SW 1271 (cell line): ENCODE data around the gene METTL8.
"Not testable (repeated sequence)": the region's sequence is repeated elsewhere in the genome, so short reads cannot be mapped to it uniquely, and the experiment has no call there.

Experiments
- DNase-seq, 2 experiments: peaks; one replicate each; lab custom pipeline; 2025; lab: John Stamatoyannopoulos, UW

METTL8 gene

DNA sequence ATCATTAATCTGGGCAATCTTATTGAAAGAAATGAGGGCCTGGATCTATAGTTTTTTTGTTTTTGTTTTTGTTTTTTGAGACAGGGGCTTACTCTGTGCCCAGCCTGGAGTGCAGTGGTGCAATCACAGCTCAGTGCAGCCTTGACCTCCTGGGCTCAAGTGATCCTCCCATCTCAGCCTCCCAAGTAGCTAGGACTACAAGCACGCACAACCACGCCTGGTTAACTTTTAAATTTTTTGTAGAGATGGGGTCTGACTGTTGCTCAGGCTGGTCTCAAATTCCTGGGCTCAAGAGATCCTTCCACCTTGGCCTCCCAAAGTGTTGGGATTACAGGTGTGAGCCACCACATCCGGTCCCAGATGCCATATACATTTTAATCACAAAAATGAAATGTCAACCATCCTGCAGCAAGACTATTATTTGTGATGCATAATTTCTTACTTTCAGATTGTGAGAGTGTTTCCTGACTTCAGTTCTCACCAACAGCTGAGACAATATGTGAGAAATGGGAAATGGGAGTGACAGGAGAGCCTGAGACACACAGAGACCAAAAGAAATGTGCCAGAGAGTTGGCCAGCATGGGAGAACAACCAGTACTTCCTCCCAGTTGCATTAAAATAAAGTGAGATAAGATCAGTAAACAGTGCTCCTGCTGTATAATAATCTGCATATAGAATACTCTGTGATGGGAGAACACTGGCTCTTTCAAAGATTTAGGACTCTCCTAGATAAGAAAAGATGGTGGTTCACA is 87.6 kb downstream of the METTL8 start:
- no peak for DNase-seq

DNA sequence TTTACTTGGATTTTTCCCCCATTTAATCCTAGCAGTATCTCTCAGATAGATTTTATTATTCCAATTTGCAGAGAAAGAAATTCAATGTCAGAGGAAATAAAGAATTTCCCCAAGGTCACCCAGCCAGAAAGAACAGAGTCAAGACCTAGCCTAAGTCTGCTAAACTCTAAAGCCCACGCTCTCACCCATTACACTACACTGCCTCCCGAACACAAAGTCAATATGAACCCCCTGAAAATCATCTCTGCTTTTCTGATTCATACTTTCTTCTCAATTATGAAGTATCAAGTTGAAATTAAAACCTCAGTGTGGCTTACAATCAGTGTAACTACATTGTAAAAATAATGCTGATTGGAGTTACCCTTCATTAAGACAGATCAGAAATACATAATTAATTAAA is 89.6 kb downstream of the METTL8 start:
- no peak for DNase-seq

DNA sequence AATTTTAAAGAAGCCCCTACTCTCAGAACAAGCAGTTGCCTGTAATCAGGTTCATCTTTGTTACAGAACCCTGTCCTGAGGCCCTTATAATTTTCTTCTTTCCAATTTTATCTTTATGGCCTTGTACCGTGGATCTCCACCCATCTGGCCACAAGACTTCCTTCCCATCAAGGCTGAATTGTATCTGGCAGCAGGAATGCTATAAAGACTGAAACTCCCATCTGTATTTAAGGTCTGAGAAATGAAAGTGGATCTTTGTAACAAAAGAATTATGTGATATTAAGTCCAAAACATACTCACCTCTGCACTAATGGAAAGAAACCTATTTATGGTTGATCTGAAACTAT is 91.8 kb downstream of the METTL8 start:
- no peak for DNase-seq

DNA sequence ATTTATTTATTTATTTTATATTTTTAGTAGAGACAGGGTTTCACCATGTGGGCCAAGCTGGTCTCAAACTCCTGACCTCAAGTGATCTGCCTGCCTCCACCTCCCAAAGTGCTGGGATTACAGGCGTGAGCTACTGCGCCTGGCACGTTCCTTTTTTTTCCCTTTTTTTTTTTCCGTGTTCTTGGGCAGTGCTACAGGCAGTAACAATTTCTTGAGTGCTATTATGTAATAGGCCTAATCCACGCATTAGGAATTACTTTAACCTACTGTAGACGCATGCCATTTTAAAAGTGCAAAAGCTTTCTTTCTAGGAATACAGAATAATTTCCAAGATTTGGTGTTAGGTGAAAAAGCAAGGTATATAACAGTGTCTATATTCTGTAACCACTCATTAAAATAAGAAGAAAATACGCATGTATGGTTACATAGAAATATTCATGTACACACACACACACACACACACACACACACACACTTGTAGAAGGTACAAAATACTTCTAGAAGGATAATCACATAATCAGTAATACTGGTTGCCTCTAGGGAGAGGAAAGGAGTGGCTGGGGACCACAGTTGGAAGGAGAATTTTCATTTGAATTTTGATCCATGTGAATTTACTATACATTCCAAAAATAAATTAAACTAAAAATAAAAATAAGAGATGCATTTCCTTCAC is 92.3 kb downstream of the METTL8 start:
- DNase-seq, result no peak

DNA sequence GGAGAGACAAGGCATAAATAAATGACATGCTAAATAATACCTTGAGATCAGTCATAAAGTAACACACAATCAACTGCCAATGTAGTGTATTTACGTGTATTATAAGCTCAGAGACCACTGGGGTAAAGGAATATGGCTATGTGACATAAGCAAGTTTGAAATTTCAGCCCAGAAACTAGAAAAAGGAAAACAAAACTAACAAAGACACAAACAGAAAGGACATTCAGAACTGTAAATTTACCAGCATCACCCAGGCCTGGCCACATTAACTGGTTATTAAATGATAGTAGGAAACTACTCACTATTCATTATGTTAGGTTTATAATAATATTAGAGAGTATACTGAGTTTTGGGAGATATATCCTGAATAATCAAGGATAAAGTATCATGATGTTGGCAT is 98.8 kb downstream of the METTL8 start:
- DNase-seq, result no peak

GRCh38 chr2:171334171-171334570 is 99.6 kb downstream of the METTL8 start:
- DNase-seq, result no peak

DNA sequence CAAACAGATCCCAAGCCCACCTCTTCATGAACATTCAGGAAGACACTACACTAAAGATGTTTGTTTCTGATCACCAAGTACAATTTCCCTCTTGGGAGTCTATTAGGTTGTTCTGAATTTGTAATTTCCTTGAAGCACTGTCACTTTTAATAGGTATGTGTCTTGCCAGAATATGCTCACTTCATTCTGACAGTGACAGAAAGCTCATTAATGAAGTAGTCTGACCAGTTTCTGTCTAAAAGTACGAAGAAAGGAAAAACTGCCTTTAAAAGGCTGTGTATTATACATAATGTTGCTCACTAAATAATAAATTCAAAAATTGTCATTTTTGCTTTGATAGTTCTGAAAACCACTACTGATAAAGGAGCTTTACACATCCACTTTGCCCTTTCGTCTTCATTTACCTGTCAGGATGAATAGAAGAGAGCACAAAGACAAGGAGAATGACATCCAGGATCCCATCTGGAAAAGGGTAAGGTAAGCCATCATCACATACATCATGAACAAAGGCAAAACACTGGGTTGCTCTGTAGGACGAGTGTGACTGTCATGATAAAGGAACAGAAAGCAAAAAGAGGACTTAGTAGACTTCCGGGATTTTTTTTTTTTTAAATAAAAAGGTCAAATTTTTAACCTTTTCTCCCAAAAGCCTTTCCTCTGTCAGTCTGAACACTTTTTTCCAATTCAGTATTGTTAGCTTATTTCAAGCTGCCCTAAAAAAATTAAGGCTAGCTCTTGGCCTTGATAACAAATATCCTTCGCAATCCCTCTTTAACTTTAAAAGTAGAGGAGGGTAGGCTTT is 103.4 kb downstream of the METTL8 start:
- no peak for DNase-seq

DNA sequence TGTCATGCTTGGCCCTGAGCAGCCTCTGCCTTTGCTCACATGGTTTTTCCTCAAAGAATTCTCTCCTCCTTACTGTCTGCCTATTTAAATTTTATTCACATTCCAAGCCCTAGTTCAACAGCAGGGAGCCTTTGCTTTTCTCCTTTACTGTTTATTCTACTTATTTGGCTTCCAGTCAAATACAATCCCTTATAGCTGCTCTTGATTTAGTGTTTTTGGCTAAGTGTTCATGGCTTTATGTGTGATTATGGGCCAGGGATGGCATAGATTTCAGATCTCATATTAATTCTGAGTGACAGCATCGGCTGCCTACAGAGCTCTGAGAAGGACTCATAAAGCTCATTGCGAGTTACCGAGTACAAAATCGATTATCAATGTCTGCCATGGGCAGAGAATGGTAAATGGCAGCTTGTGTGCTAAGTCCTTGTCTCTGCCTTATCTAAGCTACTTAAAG is 106.7 kb downstream of the METTL8 start:
- DNase-seq, result no peak

GRCh38 chr2:171325886-171326585 is 107.8 kb downstream of the METTL8 start:
- DNase-seq, result no peak

DNA sequence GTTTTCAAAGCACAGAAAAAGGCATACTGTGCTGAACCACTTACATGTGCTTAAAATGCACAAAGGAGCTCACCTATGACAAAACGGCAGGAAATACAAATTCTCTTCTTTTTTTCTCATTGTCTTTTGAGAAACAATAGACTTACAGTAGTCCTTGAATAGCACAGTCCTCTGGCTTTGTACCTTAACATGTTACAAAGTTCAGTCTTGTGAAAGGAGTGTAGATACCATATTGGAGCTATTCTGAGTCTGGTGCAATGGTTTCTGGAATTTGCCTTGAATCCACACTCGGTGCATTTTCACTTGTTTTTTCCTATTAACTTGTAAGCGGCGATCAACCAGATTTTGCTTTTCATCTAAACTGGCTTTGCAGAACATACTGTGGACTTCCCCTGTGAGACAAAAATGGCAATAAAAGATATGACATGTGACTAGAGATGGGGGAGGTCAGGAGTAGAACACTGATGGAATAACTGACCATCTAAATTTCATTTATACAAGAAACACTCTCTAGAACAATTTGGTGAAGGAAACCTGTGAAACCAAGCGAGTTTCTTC is 109.7 kb downstream of the METTL8 start:
- DNase-seq, result no peak

DNA sequence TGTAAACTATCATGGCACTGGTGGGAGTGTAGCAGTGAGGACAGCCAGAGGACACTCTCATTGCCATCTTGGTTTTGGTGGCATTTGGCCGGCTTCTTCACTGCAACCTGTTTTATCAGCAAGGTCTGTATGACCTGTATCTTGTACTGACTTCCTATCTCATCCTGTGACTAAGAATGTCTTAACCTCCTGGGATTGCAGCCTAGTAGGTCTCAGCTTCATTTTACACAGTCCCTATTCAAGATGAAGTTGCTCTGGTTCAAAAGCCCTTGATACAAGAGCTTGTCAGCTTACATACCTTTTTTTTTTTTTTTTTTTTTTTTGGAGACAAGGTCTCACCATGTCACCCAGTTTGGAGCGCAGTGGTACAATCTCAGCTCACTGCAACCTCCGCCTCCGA is 110.9 kb downstream of the METTL8 start:
- no peak for DNase-seq

- no peak for DNase-seq
Measured at GRCh38 chr2:171320731-171321130, 113.1 kb downstream of the METTL8 start.

- DNase-seq, result no peak
Measured at GRCh38 chr2:171320208-171320621, 113.6 kb downstream of the METTL8 start.

DNA sequence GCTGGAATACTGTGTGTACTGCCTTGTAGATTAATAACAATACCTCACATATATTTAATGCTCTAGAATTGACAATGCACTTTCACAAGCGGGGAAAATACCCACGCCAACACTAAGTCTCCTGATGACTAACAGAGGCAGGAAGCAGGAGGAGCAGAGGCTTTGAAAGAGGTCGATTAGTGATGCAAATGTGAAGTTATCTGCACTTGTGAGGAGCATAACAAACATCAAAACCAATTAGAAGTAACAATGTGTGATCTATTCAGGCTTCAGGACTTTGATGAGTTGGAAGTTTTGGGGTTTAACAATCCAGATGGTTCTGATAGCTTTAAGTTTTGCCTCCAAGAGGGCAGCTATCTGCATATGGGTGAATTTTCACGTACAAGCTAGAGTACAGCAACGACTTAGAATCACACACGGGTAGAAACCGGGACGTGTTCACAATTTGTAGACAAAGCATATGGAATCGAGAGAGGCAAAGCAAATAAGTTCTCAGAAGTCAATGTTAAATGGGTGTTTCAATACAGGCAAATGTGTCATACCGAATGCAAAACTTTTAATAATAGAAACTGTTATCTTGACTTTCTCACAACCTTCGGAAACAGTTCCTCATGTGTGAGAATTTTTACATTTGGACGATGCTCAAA is 114.5 kb downstream of the METTL8 start:
- no peak for DNase-seq

GRCh38 chr2:171318463-171318934 is 115.3 kb downstream of the METTL8 start:
- DNase-seq, result no peak

- DNase-seq, result no peak
Measured at GRCh38 chr2:171317492-171318125, 116.2 kb downstream of the METTL8 start.

DNA sequence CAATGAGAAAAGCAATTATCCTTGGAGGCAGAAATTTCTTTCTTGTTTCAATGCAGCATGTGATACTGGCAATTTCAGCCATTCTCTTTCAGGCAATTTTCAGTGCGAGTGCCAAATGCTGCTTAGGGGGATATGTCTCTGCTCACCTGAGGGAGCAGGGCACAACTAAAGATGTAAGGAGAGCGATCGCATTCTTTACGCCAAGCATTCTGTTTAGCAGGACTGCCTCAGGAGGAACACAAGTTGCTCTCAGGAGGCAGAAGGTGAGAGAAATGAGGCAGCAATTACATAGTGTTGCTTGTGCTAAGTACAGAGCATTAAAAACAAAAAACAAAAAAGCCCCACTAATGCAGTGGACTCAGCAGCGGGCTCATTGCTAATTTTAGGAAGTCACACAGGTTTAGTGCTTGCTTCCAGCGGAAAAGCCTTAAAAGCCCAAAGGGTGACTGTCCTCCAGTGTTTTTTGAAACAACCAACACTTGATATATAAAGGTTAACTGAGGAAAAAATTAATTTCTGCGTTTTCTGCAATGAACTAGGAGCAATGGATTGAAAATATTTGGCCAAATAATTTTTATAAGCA is 116.9 kb downstream of the METTL8 start:
- no peak for DNase-seq

DNA sequence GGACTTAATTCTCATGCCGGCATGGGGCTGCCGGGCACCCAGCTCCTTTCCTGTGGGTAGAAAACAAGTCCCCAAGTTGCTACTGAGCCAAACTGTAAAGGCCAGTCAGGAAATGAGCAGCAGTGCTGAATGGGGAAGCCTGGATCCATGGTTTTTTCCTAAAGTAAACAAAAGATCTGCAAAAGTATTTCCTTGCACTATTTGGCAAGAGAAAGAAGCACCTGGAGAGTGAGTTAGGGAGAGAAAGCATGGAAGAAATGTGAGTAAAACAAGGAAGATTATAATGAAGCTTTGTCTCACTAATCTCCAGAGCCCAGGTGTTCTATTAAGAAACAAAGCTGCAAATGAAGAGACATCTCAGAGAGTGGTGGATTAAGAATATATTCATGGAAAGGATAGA is 117.6 kb downstream of the METTL8 start:
- DNase-seq, result no peak

- no peak for DNase-seq
Measured at GRCh38 chr2:171315781-171316180, 118.0 kb downstream of the METTL8 start.

- DNase-seq, result not testable (repeated sequence)
Measured at GRCh38 chr2:171312182-171312581, 121.6 kb downstream of the METTL8 start.
